D721Med (cell line): Measurements from ENCODE around the gene KLHL36.
A peak's percentile ranks its signal among the peaks of the same experiment; 100 is the strongest.

ENCODE experiments used
- DNase-seq: peaks from one replicate; pipeline ENCODE4 v3.0.0; 2011; ENCODE audit warnings: low spot score; ENCODE audit not compliant: insufficient read length
- FAIRE-seq: peaks from 2 replicates; lab custom pipeline; 2011; peaks lifted over from hg19 to GRCh38; lab: Jason Lieb, UNC
- CTCF ChIP-seq: IDR thresholded peaks from 2 replicates; pipeline ENCODE4 v1.5.1; 2012; ENCODE audit warnings: mild to moderate bottlenecking, control low read depth; ENCODE audit not compliant: insufficient read depth; ENCODE audit errors: missing control alignments

Gene KLHL36

GRCh38 chr16:84647828-84648594 is at the start of gene KLHL36:
KLHL36 (plus strand) TSS chr16:84648511; CDS start chr16:84650868, 2,357 bp downstream.
- no peak for TF ChIP-seq CTCF
- no peak for FAIRE-seq
- peak; percentile 57 for DNase-seq

- FAIRE-seq = no peak
- no peak for DNase-seq
- no peak for TF ChIP-seq CTCF
Observed at GRCh38 chr16:84599521-84600202, 48.6 kb upstream of the KLHL36 start.

- FAIRE-seq = no peak
- no peak for DNase-seq
- TF ChIP-seq CTCF = no peak
Observed at GRCh38 chr16:84600343-84601229, 47.7 kb upstream of the KLHL36 start.

GRCh38 chr16:84603140-84603816 is 45.0 kb upstream of the KLHL36 start:
- no peak for TF ChIP-seq CTCF
- DNase-seq (no peak), FAIRE-seq (no peak)

- DNase-seq = no peak
- no peak for FAIRE-seq
- TF ChIP-seq CTCF = no peak
Observed at GRCh38 chr16:84603940-84604339, 44.4 kb upstream of the KLHL36 start.

- TF ChIP-seq CTCF = no peak
- DNase-seq (no peak), FAIRE-seq (no peak)
Observed at GRCh38 chr16:84604477-84605013, 43.8 kb upstream of the KLHL36 start.
